NB4 (cell line): ENCODE data around the gene NSD1.

ENCODE experiments used
- CTCF ChIP-seq: IDR thresholded peaks from one replicate; pipeline ENCODE4 v1.5.1; 2012; ENCODE audit warnings: low read depth, low read length
- POLR2A ChIP-seq: IDR thresholded peaks from 2 replicates; pipeline ENCODE4 v1.6.1; 2011; ENCODE audit warnings: mild to moderate bottlenecking; ENCODE audit not compliant: insufficient read length; ENCODE audit errors: extremely low read depth
- TF ChIP-seq, protein P1 (sequence below): IDR thresholded peaks from 2 replicates; pipeline ENCODE4 v1.6.1; 2011; ENCODE audit warnings: low read depth, low read length

GRCh38 chr5:177178733-177179304 lies 45.2 kb downstream of the NSD1 start:
- TF ChIP-seq, protein P1, sequence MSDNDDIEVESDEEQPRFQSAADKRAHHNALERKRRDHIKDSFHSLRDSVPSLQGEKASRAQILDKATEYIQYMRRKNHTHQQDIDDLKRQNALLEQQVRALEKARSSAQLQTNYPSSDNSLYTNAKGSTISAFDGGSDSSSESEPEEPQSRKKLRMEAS: no peak
- no peak for TF ChIP-seq CTCF
- TF ChIP-seq POLR2A: no peak
